Activated CD4-positive, CD25-positive, alpha-beta regulatory T cell treated with anti-CD3 and anti-CD28 coated beads, Interleukin-2, amount 50 U/mL, for 24 hours (primary cell): Measurements from ENCODE around the gene GOLGA7B.

Source experiments
- ATAC-seq, 2 donors: fragments of 150-1000 bp; cut with Tn5 transposase; one replicate each; pipeline ENCODE4 v1.10.0; 2021; ENCODE audit warnings: mild to moderate bottlenecking in 1 of 2, moderate library complexity in 1 of 2

The GOLGA7B gene

DNA sequence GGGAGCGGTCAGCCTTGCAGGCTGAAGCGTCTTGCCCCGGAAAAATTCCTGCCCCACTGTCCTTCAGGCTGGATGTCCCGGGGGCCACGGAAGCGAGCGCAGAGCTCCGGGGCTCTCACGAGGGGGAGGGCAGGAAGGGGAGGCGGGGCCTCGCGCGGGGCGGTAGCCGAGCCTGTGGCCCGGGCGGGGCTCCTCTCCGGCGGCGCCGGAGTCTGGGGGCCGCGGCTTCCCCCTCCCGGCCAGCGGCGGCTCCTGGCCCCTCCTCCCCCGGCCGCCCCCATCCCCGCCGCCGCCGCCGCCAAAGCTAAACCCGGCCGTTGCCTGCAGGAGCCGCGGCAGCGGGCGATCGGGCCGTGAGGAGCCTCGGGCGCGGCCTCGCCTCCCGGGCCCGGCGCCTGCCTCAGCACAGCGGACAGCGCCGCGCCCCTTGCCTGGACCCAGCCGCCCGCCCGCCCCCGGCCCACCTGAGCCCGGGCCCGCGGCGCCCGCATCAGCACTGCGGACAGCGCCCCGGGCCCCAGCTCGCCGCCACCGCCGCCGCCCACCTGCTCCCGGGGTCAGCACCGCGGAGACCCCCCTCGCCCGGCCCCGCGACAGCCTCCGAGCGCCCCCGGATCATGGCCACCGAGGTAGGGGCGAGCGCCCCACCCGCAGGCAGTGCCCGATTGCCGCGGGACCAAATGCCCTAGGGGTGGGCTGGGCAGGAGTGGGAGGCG, at the start of gene GOLGA7B:
Gene GOLGA7B (plus strand): TSS at position 157 of the 716 bp plus-strand sequence. CDS start 461 bp downstream, at position 618.
- ATAC-seq: peak; percentile 73 to 74

DNA sequence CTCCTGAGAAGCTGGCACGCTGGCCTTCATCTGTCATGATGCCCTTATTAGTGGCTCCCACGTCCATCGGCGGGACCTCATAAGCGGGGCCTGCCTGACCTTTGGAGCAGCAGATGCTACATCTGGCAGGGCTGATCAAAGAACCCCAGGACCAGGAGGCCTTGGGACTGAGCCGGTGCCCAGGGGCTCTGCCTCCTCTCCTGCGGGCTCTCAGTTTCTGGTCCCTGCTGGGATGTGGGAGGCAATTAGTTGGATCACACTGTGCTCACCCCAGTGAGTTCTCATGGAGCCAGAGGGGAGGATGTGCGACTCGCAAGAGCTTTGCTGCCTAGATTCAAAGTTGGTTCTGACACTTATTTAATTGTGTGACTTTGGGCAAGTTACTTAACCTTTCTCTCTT, 49.2 kb upstream of the GOLGA7B start:
- no peak for ATAC-seq

DNA sequence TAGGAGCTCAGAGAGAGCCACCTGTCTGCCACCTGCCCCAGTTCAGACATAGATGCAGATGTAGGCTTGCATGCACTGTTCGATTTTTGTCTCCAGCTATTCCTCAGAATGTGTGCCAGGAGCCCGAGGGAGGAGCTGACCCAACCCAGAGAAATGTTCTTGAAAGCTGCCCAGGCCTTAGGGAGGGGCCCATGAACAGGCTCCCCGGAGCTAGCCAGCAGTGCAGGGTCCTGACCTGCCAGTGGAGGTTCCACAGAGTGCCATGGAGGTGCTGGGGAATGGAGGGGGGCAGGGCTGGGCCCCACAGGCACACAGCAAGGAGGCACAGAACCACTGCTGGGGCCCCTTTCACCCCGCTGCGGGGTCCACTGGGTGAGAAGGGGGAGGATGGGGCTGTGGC, 48.2 kb upstream of the GOLGA7B start:
- no peak for ATAC-seq

DNA sequence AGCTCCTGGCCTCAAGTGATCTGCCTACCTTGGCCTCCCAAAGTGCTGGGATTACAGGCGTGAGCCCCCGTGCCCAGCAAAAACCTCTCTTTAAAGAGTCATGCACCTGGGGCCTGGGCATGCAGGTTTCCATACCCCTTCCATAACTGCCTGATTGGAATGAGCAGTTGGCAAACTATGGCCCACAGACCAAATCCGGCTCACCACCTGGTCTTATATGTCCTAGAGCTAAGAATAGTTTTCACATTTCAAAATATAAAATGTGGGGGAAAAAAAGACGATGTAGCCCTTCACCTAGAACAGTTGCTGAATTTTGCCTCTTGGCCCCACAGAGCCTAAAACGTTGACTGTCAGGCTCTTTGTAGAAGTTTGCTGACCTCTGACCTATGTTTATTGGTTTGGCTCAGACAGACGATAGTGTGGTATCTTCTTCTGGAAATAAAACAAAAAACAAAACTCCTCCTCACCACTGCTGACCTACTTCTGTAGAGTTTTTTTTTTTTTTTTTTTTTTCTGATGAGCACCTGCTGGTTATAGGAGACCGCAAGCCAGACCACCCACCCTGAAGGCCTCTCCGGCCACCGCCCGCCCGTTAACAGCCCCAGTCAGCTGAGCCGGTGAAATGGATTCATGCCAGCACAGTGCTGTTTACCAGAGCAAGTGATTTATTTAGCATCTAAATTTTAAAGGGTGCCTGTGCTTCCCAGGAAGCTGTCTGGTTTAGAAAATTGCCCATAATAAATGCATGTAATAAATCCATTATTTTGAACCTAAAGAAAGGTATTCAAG, 44.4 kb upstream of the GOLGA7B start:
- no peak for ATAC-seq

DNA sequence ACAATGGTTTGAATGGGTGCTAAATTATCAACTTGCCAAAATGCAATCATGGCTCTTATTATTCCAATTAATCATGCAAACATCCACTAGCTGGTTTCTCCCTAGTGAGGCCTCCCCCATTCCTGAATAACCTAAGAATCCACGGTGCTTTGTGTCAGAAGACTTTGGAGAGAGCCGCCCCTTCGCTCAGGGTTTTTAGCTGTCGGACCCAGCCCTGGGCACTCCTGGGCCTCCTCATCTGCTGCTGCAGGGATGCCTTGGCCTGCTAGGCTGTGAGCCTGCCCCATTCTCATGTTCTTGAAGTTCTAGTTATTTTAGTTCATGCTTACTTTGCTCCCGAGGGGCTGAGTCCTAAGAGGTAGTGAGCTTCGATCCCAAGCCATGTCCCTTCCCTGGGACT, 43.7 kb upstream of the GOLGA7B start:
- no peak for ATAC-seq

DNA sequence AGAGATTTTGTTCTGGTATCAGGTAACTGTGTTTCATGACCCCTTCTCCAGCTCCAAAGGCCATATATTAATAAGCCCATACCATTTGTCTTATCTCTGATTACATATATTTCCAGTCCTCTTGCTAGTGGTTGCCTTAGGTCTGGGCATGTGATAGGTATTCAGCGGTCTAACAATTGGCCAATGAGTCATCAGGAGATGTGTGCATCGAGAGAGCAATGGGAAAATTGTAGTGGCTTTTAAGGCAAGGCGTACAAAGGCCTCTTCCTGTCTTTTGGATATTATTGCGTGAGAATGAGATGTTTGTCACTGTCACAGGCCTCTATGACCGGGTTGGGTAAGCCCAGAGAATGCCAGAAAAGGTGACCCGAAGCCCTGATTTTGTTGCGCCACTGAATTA, 39.2 kb upstream of the GOLGA7B start:
- no peak for ATAC-seq

DNA sequence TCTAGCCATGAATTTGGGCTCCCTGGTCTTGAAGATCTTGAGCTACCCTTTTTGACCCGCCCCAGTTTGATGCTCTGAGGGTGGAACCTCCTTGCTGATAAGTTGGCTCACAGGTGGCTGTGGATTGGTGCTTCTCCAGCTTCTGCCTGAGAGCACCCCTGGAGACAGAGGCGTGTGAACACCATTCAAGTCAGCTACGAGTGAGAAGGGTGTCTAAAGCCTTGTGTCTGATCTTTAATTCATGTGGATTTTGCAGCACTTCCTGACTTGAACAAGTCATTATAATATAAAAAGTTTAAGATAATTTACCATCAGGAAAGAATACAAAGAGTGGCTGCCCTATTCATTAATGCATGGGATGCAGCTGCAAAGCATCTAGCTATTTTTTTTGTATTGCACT, 37.7 kb upstream of the GOLGA7B start:
- ATAC-seq: no peak

DNA sequence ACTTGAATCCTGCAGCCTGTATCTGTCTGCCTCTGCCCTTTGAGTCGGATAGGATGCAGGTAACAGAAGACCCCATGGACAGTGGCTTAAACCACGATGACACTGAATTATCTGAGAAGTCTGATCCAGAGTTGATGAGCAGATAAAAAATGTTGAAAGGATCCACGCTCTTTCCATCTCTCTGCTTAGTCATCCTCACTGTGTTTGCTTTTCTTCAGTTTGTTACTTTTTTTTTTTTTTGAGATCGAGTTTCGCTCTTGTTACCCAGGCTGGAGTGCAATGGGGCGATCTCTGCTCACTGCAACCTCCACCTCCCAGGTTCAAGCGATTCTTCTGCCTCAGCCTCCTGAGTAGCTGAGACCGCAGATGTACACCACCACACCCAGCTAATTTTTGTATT, 36.9 kb upstream of the GOLGA7B start:
- no peak for ATAC-seq

DNA sequence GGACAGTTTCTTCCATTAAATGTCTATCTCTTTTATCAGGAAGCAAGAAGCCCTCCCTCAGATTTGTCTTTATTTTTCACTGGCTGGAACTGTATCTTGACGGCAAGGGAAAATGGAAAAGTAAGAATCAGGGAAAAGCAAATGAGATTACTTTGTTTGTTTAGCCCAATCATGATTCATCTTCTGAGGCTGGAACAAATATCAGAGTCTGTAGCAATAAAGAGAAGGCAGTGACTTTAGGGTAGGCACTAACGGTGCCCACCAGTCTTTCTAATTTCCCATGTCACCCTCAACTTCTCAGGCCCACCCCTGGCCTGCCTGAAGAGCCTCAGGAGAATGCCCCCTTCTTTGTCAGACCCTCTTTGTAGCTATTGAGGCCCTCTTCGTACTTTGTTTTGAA, 36.3 kb upstream of the GOLGA7B start:
- no peak for ATAC-seq

DNA sequence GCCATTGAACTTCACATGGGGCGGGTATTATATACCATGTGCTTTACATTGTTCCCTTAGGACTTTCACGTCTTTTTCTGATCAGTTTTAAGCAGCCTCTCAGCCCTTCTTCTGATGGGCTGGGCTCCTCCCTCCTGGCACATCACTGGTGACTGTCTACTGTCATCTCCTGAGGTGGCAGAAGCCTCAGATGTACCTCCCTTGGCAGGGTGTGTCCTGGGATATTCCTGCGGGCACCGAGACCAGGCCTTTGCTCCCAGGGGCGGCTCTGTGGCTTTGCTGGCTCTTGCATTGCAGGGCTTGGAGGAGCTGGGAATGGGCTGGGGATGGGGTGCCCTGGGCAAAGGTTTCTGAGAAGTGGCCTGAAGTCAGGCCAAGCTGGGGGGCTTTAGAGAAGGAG, 34.6 kb upstream of the GOLGA7B start:
- no peak for ATAC-seq

DNA sequence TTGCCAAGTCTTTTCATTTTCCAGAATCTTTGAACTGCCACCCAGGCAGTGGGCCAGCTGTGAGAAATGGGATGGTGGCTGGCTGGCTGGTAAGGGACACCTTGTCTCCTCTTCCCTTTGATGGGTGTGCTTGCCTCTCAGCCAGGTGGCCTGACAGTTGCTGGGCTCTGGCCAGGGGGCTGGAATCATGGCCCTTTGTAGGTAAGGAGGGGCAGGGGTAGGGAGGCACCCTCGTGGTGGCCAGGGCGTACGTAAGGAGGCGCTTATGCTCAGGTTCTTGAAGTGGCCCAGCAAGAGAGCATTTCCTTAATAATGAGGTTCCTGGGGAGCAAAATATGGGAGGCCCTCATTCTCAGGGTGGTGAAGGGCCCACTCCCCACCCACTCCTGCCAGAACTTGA, 33.0 kb upstream of the GOLGA7B start:
- ATAC-seq: no peak

DNA sequence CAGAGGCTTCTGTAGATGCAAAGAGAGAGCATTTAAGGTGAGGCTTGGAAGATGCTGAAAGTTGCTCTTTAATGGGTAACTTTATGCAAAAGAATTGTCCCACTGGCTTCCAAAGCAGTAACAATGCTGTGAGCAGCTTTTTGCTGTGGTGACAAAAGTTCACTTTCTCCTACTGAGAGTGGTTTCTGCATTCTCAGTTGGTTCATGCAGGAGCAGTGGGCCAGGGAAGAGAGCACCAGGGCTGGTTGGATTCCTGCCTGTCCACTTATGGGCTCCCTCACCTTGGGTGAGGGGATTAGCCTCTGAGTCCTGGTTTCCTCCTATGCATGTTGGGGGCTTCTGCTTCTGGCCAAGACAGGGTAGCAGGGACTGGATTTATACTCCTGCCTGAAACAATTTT, 31.1 kb upstream of the GOLGA7B start:
- ATAC-seq: no peak

DNA sequence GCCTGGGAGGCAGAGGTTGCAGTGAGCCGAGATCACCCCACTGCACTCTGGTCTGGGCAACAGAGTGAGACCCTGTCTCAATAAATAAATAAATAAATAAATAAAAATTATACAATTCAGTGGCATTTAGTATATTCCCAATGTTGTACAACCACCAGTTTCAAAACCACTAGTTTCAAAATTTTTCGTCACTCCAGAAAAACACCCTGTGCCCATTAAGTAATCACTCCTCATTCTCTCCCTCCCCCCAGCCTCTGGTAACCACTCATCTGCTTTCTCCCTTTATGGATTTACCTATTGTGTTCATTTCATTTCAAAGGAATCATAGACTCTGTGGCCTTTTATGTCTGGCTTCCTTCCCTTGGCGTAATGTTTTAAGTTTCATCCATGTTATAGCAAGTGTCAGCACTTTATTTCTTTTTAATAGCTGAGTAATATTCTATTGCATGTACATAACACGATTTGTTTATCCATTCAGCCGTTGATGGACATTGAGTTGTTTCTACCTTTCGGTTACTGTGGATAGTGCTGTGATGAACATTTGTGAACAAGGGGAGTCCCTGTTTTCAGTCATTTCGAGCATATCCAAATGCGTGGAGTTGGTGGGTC, 29.4 kb upstream of the GOLGA7B start:
- no peak for ATAC-seq

DNA sequence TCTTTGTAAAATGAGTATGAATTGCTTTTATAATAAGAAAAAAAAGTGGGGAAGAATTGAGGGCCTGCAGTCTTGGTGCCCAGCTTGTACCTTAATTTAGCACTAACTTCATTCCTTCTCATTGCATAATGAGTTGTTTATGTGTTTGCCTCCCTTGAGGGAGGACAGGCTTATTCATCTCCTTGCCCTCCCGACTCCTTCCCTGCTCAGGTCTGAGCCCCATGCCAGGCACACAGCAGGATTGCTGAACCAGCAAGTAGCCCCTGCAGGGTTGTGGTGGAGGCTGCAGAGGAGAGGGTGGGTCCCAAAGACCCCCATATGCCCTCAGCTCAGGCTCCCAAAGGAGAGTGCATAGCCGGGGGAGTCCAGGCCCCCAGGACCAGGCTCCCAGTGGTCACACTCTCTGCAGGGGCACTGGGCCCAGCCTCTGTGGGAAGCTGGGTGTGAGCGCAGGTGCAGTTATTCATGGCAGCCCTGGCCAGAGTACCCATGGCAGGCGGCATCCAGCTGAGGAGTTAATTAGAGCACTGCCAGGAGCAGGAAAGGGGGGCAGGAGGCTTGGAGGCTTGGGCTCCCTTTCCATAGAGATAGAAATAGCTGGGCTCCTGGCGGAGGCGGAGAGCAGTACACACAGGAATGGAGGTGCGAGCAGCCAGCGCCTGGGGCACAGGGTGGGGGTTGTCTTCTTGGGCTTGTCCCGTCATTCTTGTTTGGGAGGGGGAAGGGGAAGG, 28.2 kb upstream of the GOLGA7B start:
- ATAC-seq: no peak

DNA sequence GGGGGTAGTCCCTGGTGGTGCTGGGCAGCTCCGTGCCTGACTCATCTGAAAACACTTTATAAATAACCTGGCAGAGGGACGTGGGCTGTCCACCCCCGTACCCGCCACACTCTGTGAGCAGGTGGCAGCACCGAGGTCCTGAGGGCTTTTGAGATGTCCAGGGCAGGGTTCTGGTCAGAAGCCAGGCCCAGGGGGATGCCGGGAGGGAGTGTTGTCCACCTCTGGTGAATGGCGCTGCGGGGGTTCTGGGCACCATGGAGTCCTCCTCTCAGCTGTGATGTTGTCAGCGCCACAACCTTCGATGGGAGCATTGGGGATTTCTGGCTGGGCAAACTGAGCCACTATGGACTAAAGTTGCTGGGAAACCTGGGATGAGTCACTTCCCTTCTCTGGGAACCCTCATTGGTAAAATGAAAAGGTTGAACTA, 27.4 kb upstream of the GOLGA7B start:
- ATAC-seq: no peak

DNA sequence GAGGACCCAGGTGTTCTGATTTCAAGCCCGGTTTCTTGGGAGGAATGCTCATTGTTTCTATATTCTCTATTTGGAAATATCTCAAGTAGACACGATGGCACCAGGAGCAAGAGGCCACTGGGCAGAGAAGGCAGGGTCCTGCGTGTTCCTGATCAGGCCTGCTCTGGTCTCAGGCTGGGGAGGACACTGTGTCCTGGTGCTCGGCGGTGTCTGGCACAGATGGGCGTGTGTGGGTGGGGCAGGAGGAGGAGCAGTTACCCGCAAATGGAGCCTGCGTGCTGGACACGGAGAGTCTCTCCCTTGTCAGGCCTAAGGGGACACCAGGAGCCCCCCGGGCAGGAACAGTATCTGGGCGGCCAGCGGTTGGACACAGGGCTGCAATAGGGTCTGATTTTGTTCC, 25.9 kb upstream of the GOLGA7B start:
- no peak for ATAC-seq

DNA sequence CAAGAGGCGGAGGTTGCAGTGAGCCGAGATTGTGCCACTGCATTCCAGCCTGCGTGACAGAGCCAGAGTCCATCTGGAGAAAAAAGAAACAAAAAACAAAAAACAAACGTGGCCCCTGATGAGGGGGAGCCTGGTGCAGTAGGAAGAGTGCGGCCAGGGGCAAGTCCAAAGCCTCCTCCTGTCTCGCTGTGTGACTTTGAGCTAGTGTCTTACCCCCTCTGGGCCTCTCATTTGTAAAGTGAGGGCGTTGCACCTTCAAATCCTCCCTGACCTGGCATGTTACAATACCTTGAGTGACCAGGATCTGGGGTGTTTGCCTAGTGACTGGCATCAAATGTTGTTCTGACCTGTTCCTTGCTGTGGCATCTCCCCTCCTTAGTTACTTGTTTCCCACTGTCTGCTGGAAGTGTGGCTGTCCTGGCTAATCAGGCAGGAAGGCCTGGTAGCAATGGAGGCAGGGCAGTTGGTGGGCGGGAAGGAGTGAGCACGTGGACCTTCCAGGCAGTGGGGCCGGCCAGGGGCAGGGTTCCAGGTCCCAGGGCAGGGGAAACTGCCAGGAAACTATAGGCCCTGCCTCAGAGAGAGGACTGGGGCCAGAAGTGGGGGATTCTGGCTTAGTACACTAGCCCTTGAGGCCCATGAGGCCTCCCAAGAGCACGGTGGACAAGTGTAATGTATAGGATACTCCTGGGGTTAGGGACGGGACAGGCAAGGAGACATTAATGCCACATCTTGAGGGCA, 24.5 kb upstream of the GOLGA7B start:
- no peak for ATAC-seq

DNA sequence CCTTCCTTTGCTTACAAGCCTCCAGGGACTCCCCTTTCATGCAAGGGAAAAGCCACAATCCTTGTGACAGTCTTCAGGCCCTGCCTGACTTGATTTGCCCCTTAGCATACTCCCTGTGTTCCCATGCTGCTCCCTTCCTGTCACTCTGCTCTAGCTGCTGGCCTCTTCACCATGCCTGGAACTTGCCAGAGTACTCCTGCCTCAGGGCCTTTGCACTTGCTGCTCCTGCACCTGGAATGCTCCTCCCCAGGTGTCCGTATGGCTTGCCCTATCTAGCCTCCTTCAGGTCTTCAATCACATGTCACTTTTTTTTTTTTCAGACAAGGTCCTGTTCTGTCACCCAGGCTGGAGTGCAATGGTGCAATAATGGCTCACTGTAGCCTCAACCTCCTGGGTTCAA, 22.8 kb upstream of the GOLGA7B start:
- ATAC-seq: no peak

DNA sequence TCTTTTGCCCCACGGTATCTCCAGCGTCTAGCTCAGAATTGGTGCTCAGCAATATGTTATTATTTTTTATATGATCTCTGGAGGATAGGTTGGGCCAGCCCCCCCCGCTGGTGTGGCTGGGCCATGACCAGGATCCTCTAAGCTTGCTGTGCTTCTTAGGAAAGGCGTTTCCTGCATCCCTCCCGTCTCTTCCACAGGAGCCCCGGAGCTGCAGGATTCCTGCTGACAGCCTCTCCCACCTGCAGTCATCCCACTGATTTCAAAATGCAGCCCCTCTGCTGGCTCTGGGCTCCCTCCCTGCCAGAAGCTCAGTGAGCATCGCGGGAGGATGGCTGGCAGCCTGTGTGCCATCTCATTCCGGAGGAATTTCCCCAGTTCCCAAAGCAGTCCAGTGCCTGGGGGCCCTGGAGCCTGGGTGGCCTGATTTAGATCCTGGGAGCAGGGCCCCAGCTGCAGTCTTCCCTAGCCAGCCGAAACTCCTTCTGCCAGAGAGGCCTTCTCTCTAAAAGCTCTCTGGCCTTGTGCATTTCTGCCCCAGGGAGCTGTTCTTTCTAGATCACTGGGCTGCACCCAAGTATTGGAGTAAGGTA, 21.8 kb upstream of the GOLGA7B start:
- no peak for ATAC-seq

DNA sequence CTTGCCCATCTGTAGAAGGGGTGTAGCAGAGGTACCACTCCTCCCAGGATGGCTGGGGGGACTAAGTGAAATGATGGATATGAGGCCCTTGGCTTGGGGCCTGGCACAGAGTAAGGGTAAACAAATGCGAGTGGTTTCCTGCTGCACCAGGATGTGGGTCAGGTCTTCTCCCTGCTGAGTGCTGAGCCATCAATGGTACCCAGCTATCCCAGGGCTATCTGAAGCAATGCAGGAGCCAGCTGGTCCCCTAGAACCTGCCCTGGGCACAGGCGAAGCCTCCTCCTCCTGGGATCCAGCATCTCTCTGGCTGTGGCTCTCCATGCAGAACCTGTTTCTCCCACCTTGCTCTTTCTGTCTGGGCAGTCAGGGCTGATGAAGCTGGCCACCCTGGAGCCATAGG, 20.9 kb upstream of the GOLGA7B start:
- ATAC-seq: no peak

DNA sequence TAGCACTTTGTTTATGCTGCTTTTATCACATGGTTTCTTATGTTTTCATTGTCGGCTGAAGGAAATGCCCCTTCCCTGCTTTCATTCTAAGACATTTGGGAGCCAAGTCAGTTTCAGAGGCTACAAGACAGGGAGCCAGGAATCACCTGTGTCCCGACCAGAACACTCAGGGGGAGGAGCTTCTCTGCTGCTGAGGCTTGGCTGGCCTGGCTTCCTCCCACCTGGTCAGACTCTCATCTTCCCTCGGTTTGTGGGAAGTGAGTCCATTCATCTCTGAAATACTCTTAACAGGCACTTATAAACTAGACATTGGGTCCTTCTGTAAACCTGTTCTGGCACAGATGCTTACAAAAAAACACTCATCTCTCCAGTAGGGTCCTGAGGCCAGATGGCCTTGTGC, 19.6 kb upstream of the GOLGA7B start:
- ATAC-seq: no peak

DNA sequence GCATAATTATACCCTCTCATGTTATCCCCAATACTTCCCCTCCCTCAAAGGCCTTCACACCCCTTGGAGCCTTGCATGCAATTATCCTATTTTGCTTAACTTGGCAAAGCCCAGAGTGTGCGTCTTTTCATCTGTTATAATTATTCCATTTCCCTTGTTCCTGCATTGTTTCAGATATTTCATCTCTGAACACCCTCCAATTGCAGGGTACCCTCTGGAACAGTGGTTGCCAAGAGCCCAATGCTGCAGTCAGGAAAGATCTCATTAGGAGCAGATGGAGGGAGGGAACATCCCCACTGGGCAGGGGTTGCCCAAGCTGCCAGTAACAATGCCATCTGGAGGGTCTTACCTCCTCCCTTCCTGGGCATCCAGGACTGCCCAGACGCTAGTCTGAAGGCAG, 18.4 kb upstream of the GOLGA7B start:
- ATAC-seq: no peak
